ENCODE measurements around the gene RNF213. TPM values are rescaled to one million over a fixed set of nuclear protein-coding genes. Genes with fewer than 3 reads are reported as not detected.

The RNF213 gene
- total and polyA plus RNA-seq, 2 donors (not counting 1 experiment from before 2014, with no cell fraction given): 36.8 to 245 TPM

- no peak overlapping the region for H3K27ac ChIP-seq (ENCODE audit: insufficient read depth, low read length)
- H3K36me3 ChIP-seq (ENCODE audit: control insufficient read depth, insufficient read depth, low read length): no peaks in the 10 kb centered on the region
- no peaks in the 10 kb centered on the region for H3K27me3 ChIP-seq (ENCODE audit: control insufficient read depth, insufficient read depth, low read length)
- H4K20me1 ChIP-seq (ENCODE audit: control insufficient read depth, extremely low read depth, insufficient read depth, low read length): no peaks in the 10 kb centered on the region
- DNase-seq (ENCODE audit: low read depth in 2 of 2): no peak
- H2AFZ ChIP-seq (ENCODE audit: low read length): no peak overlapping the region
- H3K9ac ChIP-seq (ENCODE audit: insufficient read depth, low read length): no peak overlapping the region
- TF ChIP-seq CTCF (conservative IDR thresholded peaks at IDR 0.05 in 1 of 2, IDR thresholded peaks at IDR 0.05 in 1 of 2; ENCODE audit: low read depth in 1 of 2, low read length in 2 of 2) (no peak), EZH2 (IDR thresholded peaks at IDR 0.05; ENCODE audit: low read length, missing control alignments) (no peak)
- no peaks in the 10 kb centered on the region for H3K9me3 ChIP-seq (ENCODE audit: control insufficient read depth, insufficient read depth, low read depth, low read length)
- no peaks in the 10 kb centered on the region for H3K79me2 ChIP-seq (ENCODE audit: control insufficient read depth, insufficient read depth, low read length)
- no peaks in the 10 kb centered on the region for H3K4me1 ChIP-seq (ENCODE audit: control insufficient read depth, extremely low read depth, insufficient read depth, low read length)
- no peak overlapping the region for H3K4me3 ChIP-seq (replicated peaks in 1 of 4; ENCODE audit: control extremely low read depth in 1 of 4, insufficient read depth in 1 of 4, low read depth in 3 of 4, low read length in 4 of 4)
- H3K4me2 ChIP-seq (ENCODE audit: extremely low read depth, insufficient read depth, low read length): no peak overlapping the region
Measured at GRCh38 chr17:80429356-80430275, 169.0 kb downstream of the RNF213 start.

DNA sequence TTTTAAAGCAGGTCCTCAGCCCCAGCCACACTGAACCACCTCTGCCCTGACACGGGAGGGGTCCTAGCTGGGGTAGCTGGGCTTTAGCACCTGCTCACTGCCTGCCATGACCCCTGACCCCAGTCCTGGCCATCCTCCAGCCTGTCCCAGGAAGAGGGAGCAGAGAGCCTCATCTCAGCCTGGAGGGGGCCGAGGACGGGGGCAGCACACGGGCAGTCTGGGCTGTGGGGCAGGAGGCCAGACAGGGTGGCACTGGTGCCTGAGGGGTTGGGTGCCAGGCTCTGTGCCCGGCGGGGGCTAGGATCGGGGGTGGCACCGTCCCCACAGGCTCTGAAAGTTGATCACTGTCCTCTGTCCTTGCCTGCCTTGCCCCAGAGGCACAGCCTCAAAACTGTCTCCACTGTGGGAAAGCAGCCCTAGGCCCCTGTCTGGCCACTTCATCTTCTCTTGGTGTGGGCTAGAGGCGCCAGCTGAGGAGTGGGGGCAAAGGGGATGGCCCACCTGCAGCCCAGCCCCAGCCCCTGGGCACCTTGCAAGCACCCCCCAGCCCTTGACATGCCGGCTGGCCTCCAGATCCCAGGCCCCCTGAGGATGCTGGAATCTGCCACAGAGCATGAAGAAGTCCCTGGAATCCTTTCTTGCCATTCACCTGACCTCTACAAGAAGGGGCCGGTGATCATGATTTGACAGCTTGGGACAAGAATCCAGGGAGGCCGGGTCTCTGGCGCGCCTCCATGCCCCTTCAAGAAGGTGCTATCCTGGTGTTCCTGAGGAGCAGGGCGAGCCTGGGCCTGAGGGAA lies 170.0 kb downstream of the RNF213 start:
- Histone ChIP-seq H3K36me3 (ENCODE audit: control insufficient read depth, insufficient read depth, low read length) (no peaks in the 10 kb centered on the region), H3K4me3 (replicated peaks in 1 of 4; ENCODE audit: control extremely low read depth in 1 of 4, insufficient read depth in 1 of 4, low read depth in 3 of 4, low read length in 4 of 4) (no peak overlapping the region), H3K27ac (ENCODE audit: insufficient read depth, low read length) (no peak overlapping the region), H3K79me2 (ENCODE audit: control insufficient read depth, insufficient read depth, low read length) (no peaks in the 10 kb centered on the region), H3K4me2 (ENCODE audit: extremely low read depth, insufficient read depth, low read length) (no peak overlapping the region), H2AFZ (ENCODE audit: low read length) (no peak overlapping the region), H3K27me3 (ENCODE audit: control insufficient read depth, insufficient read depth, low read length) (no peaks in the 10 kb centered on the region), H4K20me1 (ENCODE audit: control insufficient read depth, extremely low read depth, insufficient read depth, low read length) (no peaks in the 10 kb centered on the region), H3K9ac (ENCODE audit: insufficient read depth, low read length) (no peak overlapping the region), H3K9me3 (ENCODE audit: control insufficient read depth, insufficient read depth, low read depth, low read length) (no peaks in the 10 kb centered on the region), H3K4me1 (ENCODE audit: control insufficient read depth, extremely low read depth, insufficient read depth, low read length) (no peaks in the 10 kb centered on the region)
- DNase-seq (ENCODE audit: low read depth in 2 of 2): no peak
- no peak for TF ChIP-seq EZH2 (IDR thresholded peaks at IDR 0.05; ENCODE audit: low read length, missing control alignments)
- no peak for TF ChIP-seq CTCF (conservative IDR thresholded peaks at IDR 0.05 in 1 of 2, IDR thresholded peaks at IDR 0.05 in 1 of 2; ENCODE audit: low read depth in 1 of 2, low read length in 2 of 2)

All from fibroblast of lung (primary cell).